Endodermal cell (in vitro differentiated cells): ENCODE measurements around the gene FAM13A. TPM values are rescaled to one million over a fixed set of nuclear protein-coding genes. Genes with fewer than 3 reads are reported as not detected.

Experiments
- DNase-seq: peaks from one replicate; pipeline ENCODE4 v3.0.0-alpha.2; 2017
- H3K27ac ChIP-seq: 2 replicates; pipeline ENCODE4 v1.5.1; 2013; ENCODE audit warnings: mild to moderate bottlenecking, low read depth, low read length, moderate library complexity
- H3K27me3 ChIP-seq: 2 replicates; pipeline ENCODE4 v1.6.1; 2013; ENCODE audit warnings: mild to moderate bottlenecking, low read length, moderate library complexity; ENCODE audit not compliant: insufficient read depth, control insufficient read depth, poor library complexity, severe bottlenecking
- H3K36me3 ChIP-seq: 2 replicates; pipeline ENCODE4 v1.7.0; 2013; ENCODE audit warnings: mild to moderate bottlenecking, low read length, moderate library complexity; ENCODE audit not compliant: control insufficient read depth, insufficient read depth
- H3K4me1 ChIP-seq: one replicate; pipeline ENCODE4 v1.7.0; 2013; ENCODE audit warnings: low read length; ENCODE audit not compliant: control insufficient read depth, insufficient read depth
- H3K4me3 ChIP-seq: 2 replicates; pipeline ENCODE4 v1.5.1; 2013; ENCODE audit warnings: mild to moderate bottlenecking, low read length, moderate library complexity
- H3K9ac ChIP-seq: 2 replicates; pipeline ENCODE4 v1.6.1; 2013; ENCODE audit warnings: mild to moderate bottlenecking, low read length, moderate library complexity; ENCODE audit not compliant: poor library complexity, severe bottlenecking; ENCODE audit errors: extremely low read depth
- H3K9me3 ChIP-seq: 2 replicates; pipeline ENCODE4 v1.6.1; 2013; ENCODE audit warnings: mild to moderate bottlenecking, low read length, moderate library complexity; ENCODE audit not compliant: control insufficient read depth
- H3K27ac Mint-ChIP-seq: 2 replicates; pipeline ENCODE4 v1.8.0; 2020; ENCODE audit warnings: mixed read lengths
- H3K27me3 Mint-ChIP-seq: 2 replicates; pipeline ENCODE4 v1.8.0; 2021; ENCODE audit warnings: mild to moderate bottlenecking, mixed read lengths; ENCODE audit not compliant: insufficient read depth
- H3K36me3 Mint-ChIP-seq: 2 replicates; pipeline ENCODE4 v1.8.0; 2020; ENCODE audit warnings: low read depth, mixed read lengths
- H3K4me1 Mint-ChIP-seq: 2 replicates; pipeline ENCODE4 v1.8.0; 2020; ENCODE audit warnings: mixed read lengths
- H3K4me3 Mint-ChIP-seq: 2 replicates; pipeline ENCODE4 v1.8.0; 2020; ENCODE audit warnings: mild to moderate bottlenecking, moderate library complexity, mixed read lengths
- H3K9me3 Mint-ChIP-seq: 2 replicates; pipeline ENCODE4 v1.8.0; 2020; ENCODE audit warnings: mild to moderate bottlenecking, mixed read lengths
- WGBS, 2 experiments: methylation state at CpG; one replicate each; pipeline versions ENCODE4 v1.1.5 to v1.1.7; 2013; ENCODE audit warnings: missing lambda C conversion rate in 2 of 2, mixed read lengths in 1 of 2; ENCODE audit not compliant: insufficient coverage in 1 of 2, insufficient read length in 1 of 2; 5-methylcytosine and 5-hydroxymethylcytosine counted together
- total RNA-seq, 2 donors: library from RNA; stranded (reverse); fragmentation: NEBNext Ultra II Directional in 1 of 2; extraction: Animal tissue kit (Norgen Biotek cat#: 25700) in 1 of 2; gene quantifications; 2 replicates in 1 of 2; 3 replicates in 1 of 2; pipeline ENCODE4 v1.2.1, GENCODE V29; 2021
- TF ChIP-seq, protein P1 (sequence below): fragments of 200-600 bp; sonication (generic); conservative IDR thresholded peaks from 2 replicates; pipeline ENCODE4 v1.5.0; 2021; ENCODE audit warnings: antibody characterized with exemption, mild to moderate bottlenecking

The FAM13A gene
- total RNA-seq, 2 donors from 2014 or later, result 13.6 to 17.0 TPM

DNA sequence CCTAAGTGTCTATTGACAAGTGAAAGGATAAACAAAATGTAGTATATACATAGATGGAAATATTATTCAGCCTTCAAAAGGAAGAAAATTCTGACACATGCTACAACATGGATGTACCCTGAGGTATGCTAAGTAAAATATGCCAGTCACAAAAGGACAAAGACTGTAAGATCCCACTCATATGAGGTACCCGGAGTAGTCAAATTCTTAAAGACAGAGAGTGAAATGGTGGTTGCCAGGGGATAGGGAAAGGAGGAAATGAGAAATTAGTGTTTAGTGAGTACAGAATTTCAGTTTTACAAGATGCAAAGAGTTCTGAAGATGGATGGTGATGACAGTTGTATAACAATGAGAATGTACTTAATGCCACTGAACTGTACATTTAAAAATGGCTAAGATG, 257.1 kb downstream of the FAM13A start:
- H3K4me1 Mint-ChIP-seq, result no peaks in the 10 kb centered on the region
- H3K4me3 Mint-ChIP-seq, result no peak overlapping the region
- no peak overlapping the region for H3K27ac Mint-ChIP-seq
- TF ChIP-seq, protein P1, sequence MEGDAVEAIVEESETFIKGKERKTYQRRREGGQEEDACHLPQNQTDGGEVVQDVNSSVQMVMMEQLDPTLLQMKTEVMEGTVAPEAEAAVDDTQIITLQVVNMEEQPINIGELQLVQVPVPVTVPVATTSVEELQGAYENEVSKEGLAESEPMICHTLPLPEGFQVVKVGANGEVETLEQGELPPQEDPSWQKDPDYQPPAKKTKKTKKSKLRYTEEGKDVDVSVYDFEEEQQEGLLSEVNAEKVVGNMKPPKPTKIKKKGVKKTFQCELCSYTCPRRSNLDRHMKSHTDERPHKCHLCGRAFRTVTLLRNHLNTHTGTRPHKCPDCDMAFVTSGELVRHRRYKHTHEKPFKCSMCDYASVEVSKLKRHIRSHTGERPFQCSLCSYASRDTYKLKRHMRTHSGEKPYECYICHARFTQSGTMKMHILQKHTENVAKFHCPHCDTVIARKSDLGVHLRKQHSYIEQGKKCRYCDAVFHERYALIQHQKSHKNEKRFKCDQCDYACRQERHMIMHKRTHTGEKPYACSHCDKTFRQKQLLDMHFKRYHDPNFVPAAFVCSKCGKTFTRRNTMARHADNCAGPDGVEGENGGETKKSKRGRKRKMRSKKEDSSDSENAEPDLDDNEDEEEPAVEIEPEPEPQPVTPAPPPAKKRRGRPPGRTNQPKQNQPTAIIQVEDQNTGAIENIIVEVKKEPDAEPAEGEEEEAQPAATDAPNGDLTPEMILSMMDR, result no peak
- Histone ChIP-seq H3K27me3 (no peaks in the 10 kb centered on the region), H3K9me3 (no peaks in the 10 kb centered on the region), H3K4me3 (no peak overlapping the region), H3K36me3 (no peaks in the 10 kb centered on the region), H3K27ac (no peak overlapping the region), H3K9ac (no peak overlapping the region), H3K4me1 (no peaks in the 10 kb centered on the region)
- no peaks in the 10 kb centered on the region for H3K27me3 Mint-ChIP-seq
- DNase-seq, result no peak
- no peaks in the 10 kb centered on the region for H3K36me3 Mint-ChIP-seq
- 94 to 100% methylated on average over 1 of the region's 1 CpG for WGBS, 2 experiments
- H3K9me3 Mint-ChIP-seq, result no peaks in the 10 kb centered on the region

GRCh38 chr4:88797725-88798124, 259.3 kb downstream of the FAM13A start:
- TF ChIP-seq, protein P1, result no peak
- H3K9ac ChIP-seq, result no peak overlapping the region
- no peaks in the 10 kb centered on the region for H3K36me3 ChIP-seq
- H3K36me3 Mint-ChIP-seq, result no peaks in the 10 kb centered on the region
- H3K27me3 ChIP-seq, result no peaks in the 10 kb centered on the region
- no peak overlapping the region for H3K27ac ChIP-seq
- H3K4me3 ChIP-seq, result no peak overlapping the region
- no peaks in the 10 kb centered on the region for H3K9me3 ChIP-seq
- H3K4me1 ChIP-seq, result no peaks in the 10 kb centered on the region
- H3K4me1 Mint-ChIP-seq, result peaks cover 1% of the 10 kb centered on the region
- no peak overlapping the region for H3K27ac Mint-ChIP-seq
- no peak overlapping the region for H3K4me3 Mint-ChIP-seq
- no peaks in the 10 kb centered on the region for H3K27me3 Mint-ChIP-seq
- no peaks in the 10 kb centered on the region for H3K9me3 Mint-ChIP-seq
- DNase-seq, result no peak

DNA sequence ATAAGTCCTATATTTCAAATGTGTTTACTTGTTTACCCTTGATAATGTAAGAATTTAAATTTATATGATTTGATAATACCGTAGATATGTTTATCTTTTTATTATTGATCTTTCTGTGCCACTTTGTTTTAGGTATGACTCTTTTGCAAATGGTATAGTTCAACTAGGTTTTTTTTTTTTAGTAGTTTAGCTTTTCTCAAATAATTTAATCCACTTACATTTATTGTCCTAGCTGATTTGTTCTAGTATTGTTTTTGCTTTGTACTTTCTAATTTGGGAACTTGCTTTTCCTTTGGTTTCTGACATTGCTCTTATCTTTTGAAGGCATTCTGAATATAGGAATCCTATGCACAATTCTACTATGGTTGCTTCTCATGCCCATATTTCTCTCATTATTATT, 260.4 kb downstream of the FAM13A start:
- Mint-ChIP-seq H3K36me3 (no peaks in the 10 kb centered on the region), H3K27me3 (no peaks in the 10 kb centered on the region), H3K9me3 (no peaks in the 10 kb centered on the region), H3K4me1 (peaks cover 6% of the 10 kb centered on the region), H3K4me3 (no peak overlapping the region), H3K27ac (no peak overlapping the region)
- H3K9ac ChIP-seq, result no peak overlapping the region
- no peak for DNase-seq
- no peaks in the 10 kb centered on the region for H3K27me3 ChIP-seq
- H3K27ac ChIP-seq, result no peak overlapping the region
- no peak overlapping the region for H3K4me3 ChIP-seq
- no peaks in the 10 kb centered on the region for H3K36me3 ChIP-seq
- TF ChIP-seq, protein P1, result no peak
- H3K4me1 ChIP-seq, result no peaks in the 10 kb centered on the region
- no peaks in the 10 kb centered on the region for H3K9me3 ChIP-seq
- no CpG with 5 or more reads among the region's 1 CpG for WGBS, 2 experiments
